Liver (tissue), 9 donors: ENCODE data around the gene SLC25A41. TPM values are rescaled to one million over a fixed set of nuclear protein-coding genes. Genes with fewer than 3 reads are reported as not detected.

Experiments
- DNase-seq: peaks from one replicate; pipeline ENCODE4 v3.0.0-alpha.2; 2017; ENCODE audit warnings: low spot score
- H3K27ac ChIP-seq, 2 donors: one replicate each; pipeline ENCODE4 v1.7.0; 2013; ENCODE audit warnings: inconsistent platforms in 2 of 2, low read length in 2 of 2, control low read depth in 1 of 2, low read depth in 1 of 2, mild to moderate bottlenecking in 1 of 2
- H3K27me3 ChIP-seq, 4 donors: one replicate each; pipeline versions ENCODE4 v1.6.1 to v1.7.0; 2013; ENCODE audit warnings: low read length in 3 of 4, inconsistent platforms in 1 of 4, mild to moderate bottlenecking in 1 of 4, moderate library complexity in 1 of 4; ENCODE audit not compliant: control insufficient read depth in 4 of 4, insufficient read depth in 4 of 4
- H3K36me3 ChIP-seq, 4 donors: one replicate each; pipeline versions ENCODE4 v1.6.1 to v1.7.0; 2013; ENCODE audit warnings: low read length in 3 of 4, mild to moderate bottlenecking in 3 of 4, low read depth in 1 of 4, moderate library complexity in 1 of 4; ENCODE audit not compliant: control insufficient read depth in 4 of 4, insufficient read depth in 3 of 4
- H3K4me1 ChIP-seq, 4 donors: one replicate each; pipeline versions ENCODE4 v1.6.1 to v1.7.0; 2013; ENCODE audit warnings: low read length in 3 of 4, mild to moderate bottlenecking in 3 of 4, moderate library complexity in 1 of 4; ENCODE audit not compliant: control insufficient read depth in 4 of 4, insufficient read depth in 4 of 4
- H3K4me3 ChIP-seq, 3 donors: one replicate each; pipeline versions ENCODE4 v1.6.1 to v1.7.0; 2013; ENCODE audit warnings: low read length in 3 of 3, control low read depth in 1 of 3, low read depth in 1 of 3, mild to moderate bottlenecking in 1 of 3
- H3K9ac ChIP-seq, 2 donors: one replicate each; pipeline ENCODE4 v1.7.0; 2013; ENCODE audit warnings: low read length in 2 of 2, mild to moderate bottlenecking in 2 of 2, moderate library complexity in 2 of 2, control low read depth in 1 of 2, low read depth in 1 of 2
- H3K9me3 ChIP-seq, 4 donors: one replicate each; pipeline versions ENCODE4 v1.6.1 to v1.7.0; 2013; ENCODE audit warnings: low read length in 3 of 4; ENCODE audit not compliant: control insufficient read depth in 4 of 4
- FOXA1 ChIP-seq: IDR thresholded peaks from 2 replicates; pipeline ENCODE4 v1.6.1; 2016; ENCODE audit warnings: antibody characterized with exemption
- HNF4A ChIP-seq, 2 donors: conservative IDR thresholded peaks; 2 replicates each; pipeline ENCODE4 v1.6.1; 2016; ENCODE audit warnings: antibody characterized with exemption in 2 of 2, mild to moderate bottlenecking in 2 of 2
- HNF4G ChIP-seq: IDR thresholded peaks from 2 replicates; pipeline ENCODE4 v1.6.1; 2016; ENCODE audit warnings: antibody characterized with exemption
- JUND ChIP-seq, 2 donors: IDR thresholded peaks; 2 replicates each; pipeline ENCODE4 v1.6.1; 2016; ENCODE audit warnings: antibody characterized with exemption in 2 of 2
- WGBS: extraction: QIAGEN DNeasy Blood & Tissue Kit; methylation state at CpG from one replicate; pipeline ENCODE4 v1.1.7; 2013; 5-methylcytosine and 5-hydroxymethylcytosine counted together
- polyA plus RNA-seq, 2 donors: library from polyadenylated mRNA; stranded (reverse) in 1 of 2; unstranded in 1 of 2; fragments of 200-250 nt in 1 of 2; fragments of >200 nt in 1 of 2; fragmentation: Nextera tagmentation in 1 of 2; extraction: Ambion mirVana in 1 of 2; gene quantifications; one replicate each; pipeline versions ENCODE4 v1.2.1 to v1.2.3, GENCODE V29; 2013 to 2015
- total RNA-seq, 2 donors: library from RNA; depleted of rRNA; stranded (reverse); fragments of >200 nt; gene quantifications; one replicate each; pipeline ENCODE4 v1.2.3, GENCODE V29; 2014
- TF ChIP-seq, protein P1 (sequence below): IDR thresholded peaks from 2 replicates; pipeline ENCODE4 v1.6.1; 2016; ENCODE audit warnings: antibody characterized with exemption, mild to moderate bottlenecking
- TF ChIP-seq, protein P2 (sequence below): fragments of 150-350 bp; IDR thresholded peaks from 2 replicates; pipeline ENCODE4 v1.5.1; 2017; ENCODE audit warnings: improper control_type of control experiment, low read depth, low read length; ENCODE audit not compliant: missing input control
- TF ChIP-seq, protein P3 (sequence below): IDR thresholded peaks from 2 replicates; pipeline ENCODE4 v1.6.1; 2016; ENCODE audit warnings: antibody characterized with exemption
- TF ChIP-seq, protein P4 (sequence below): IDR thresholded peaks from 2 replicates; pipeline ENCODE4 v1.6.1; 2016; ENCODE audit warnings: antibody characterized with exemption
- donor health status: healthy.
- donor health status: healthy.
- donor health status: healthy.
- donor health status: healthy.
- donor health status: healthy.

SLC25A41 gene
- total and polyA plus RNA-seq, 4 donors = 0.14 to 0.16 TPM; not detected in 2

DNA sequence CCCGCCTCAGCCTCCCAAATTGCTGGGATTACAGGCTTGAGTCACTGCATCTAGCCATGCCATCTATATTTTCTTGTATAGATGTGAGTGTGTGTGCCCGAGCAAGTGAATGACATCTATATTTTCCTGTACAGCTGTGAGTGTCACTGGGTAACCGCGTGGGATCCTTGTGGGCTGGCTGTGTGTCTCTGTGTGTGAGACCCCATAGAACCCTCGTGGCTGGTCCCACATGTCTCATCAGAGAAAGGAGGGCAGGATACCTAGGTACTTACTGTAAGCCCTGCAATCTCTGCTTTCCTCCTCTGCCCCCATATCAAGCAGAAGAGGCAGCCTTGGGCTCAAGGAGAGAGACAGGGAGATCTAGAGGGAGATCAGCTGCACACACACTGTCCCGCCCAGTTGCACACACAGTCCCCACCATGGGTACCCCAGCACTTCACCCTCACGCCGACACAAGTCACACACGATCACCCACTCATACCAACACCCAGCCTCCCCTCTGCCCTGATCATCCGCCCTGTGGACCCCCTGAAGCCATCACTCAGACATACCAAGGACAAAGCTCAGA is 47.4 kb upstream of the SLC25A41 start (continued):
- TF ChIP-seq, protein P1, sequence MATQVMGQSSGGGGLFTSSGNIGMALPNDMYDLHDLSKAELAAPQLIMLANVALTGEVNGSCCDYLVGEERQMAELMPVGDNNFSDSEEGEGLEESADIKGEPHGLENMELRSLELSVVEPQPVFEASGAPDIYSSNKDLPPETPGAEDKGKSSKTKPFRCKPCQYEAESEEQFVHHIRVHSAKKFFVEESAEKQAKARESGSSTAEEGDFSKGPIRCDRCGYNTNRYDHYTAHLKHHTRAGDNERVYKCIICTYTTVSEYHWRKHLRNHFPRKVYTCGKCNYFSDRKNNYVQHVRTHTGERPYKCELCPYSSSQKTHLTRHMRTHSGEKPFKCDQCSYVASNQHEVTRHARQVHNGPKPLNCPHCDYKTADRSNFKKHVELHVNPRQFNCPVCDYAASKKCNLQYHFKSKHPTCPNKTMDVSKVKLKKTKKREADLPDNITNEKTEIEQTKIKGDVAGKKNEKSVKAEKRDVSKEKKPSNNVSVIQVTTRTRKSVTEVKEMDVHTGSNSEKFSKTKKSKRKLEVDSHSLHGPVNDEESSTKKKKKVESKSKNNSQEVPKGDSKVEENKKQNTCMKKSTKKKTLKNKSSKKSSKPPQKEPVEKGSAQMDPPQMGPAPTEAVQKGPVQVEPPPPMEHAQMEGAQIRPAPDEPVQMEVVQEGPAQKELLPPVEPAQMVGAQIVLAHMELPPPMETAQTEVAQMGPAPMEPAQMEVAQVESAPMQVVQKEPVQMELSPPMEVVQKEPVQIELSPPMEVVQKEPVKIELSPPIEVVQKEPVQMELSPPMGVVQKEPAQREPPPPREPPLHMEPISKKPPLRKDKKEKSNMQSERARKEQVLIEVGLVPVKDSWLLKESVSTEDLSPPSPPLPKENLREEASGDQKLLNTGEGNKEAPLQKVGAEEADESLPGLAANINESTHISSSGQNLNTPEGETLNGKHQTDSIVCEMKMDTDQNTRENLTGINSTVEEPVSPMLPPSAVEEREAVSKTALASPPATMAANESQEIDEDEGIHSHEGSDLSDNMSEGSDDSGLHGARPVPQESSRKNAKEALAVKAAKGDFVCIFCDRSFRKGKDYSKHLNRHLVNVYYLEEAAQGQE = no peak
- TF ChIP-seq FOXA1 = no peak
- TF ChIP-seq, protein P2, sequence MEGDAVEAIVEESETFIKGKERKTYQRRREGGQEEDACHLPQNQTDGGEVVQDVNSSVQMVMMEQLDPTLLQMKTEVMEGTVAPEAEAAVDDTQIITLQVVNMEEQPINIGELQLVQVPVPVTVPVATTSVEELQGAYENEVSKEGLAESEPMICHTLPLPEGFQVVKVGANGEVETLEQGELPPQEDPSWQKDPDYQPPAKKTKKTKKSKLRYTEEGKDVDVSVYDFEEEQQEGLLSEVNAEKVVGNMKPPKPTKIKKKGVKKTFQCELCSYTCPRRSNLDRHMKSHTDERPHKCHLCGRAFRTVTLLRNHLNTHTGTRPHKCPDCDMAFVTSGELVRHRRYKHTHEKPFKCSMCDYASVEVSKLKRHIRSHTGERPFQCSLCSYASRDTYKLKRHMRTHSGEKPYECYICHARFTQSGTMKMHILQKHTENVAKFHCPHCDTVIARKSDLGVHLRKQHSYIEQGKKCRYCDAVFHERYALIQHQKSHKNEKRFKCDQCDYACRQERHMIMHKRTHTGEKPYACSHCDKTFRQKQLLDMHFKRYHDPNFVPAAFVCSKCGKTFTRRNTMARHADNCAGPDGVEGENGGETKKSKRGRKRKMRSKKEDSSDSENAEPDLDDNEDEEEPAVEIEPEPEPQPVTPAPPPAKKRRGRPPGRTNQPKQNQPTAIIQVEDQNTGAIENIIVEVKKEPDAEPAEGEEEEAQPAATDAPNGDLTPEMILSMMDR = no peak

DNA sequence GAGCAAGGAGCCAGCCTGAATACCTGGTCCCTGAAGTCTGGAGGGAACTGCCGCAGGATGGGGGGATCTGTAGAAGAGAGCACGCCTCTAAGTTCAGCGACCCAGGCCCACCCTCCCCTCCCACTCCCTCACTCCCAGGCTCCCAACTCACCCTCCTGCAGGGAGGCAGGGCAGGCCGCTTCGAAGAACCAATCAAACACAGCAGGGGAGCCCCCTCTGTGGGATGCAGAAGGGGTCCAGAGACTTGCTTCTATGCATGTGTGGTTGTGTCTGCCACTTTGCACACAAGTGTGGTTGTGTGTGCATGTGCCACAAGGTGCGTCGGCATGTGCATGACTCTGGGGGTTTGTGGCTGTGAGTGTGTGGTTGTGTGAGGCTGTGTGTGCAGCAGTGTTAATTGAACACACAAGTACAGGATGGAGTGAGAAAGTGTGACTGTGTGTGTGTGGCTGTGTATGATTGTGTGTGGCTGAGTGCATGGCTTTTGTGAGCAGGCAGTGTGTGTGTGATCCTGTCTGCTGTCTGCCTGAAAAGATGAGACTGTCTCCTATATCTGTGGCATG is 46.4 kb upstream of the SLC25A41 start:
- Histone ChIP-seq H3K27ac (no peak overlapping the region), H3K9me3 (no peaks in the 10 kb centered on the region), H3K9ac (no peak overlapping the region), H3K36me3 (no peaks in the 10 kb centered on the region), H3K4me1 (peaks cover 0 to 19% (median 3%) of the 10 kb centered on the region in 4 donors), H3K4me3 (no peak overlapping the region), H3K27me3 (no peaks in the 10 kb centered on the region)
- no peak for DNase-seq
- 78% methylated on average over 7 of the region's 7 CpGs for WGBS
- TF ChIP-seq HNF4G (no peak), HNF4A (conservative IDR thresholded peaks at IDR 0.05) (no peak), JUND (IDR thresholded peaks at IDR 0.05) (no peak), FOXA1 (no peak)
- TF ChIP-seq, protein P1 = no peak
- TF ChIP-seq, protein P3, sequence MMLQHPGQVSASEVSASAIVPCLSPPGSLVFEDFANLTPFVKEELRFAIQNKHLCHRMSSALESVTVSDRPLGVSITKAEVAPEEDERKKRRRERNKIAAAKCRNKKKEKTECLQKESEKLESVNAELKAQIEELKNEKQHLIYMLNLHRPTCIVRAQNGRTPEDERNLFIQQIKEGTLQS = no peak
- TF ChIP-seq, protein P4, sequence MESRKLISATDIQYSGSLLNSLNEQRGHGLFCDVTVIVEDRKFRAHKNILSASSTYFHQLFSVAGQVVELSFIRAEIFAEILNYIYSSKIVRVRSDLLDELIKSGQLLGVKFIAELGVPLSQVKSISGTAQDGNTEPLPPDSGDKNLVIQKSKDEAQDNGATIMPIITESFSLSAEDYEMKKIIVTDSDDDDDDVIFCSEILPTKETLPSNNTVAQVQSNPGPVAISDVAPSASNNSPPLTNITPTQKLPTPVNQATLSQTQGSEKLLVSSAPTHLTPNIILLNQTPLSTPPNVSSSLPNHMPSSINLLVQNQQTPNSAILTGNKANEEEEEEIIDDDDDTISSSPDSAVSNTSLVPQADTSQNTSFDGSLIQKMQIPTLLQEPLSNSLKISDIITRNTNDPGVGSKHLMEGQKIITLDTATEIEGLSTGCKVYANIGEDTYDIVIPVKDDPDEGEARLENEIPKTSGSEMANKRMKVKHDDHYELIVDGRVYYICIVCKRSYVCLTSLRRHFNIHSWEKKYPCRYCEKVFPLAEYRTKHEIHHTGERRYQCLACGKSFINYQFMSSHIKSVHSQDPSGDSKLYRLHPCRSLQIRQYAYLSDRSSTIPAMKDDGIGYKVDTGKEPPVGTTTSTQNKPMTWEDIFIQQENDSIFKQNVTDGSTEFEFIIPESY = no peak
